MCF 10A (cell line): ENCODE results near the gene PIP4K2B. TPM values are rescaled to one million over a fixed set of nuclear protein-coding genes. Genes with fewer than 3 reads are reported as not detected.

Experiments
- BruUV-seq: library from RNA; stranded (reverse); fragments of 400-500 nt; replicated peaks from 2 replicates; lab custom pipeline; 2021; lab: Mats Ljungman, UMichigan
- CTCF ChIA-PET: fragments of 300-600 bp; sonication (Branson Sonifier 250); formaldehyde crosslinking; extraction: SDS; loops from one replicate; lab custom pipeline; 2021; ENCODE audit warnings: antibody characterized with exemption, inconsistent platforms; lab: Yijun Ruan, JAX
- POLR2A ChIA-PET: fragments of 300-600, 350-650 bp; sonication (Branson Sonifier 250); formaldehyde crosslinking; extraction: SDS; loops from one replicate; lab custom pipeline; 2020; ENCODE audit warnings: antibody characterized with exemption, inconsistent platforms; lab: Yijun Ruan, JAX
- DNase-seq: peaks from one replicate; pipeline ENCODE4 v3.0.0-alpha.2; 2018; ENCODE audit not compliant: unreplicated experiment
- H3K27ac Mint-ChIP-seq: one replicate; pipeline ENCODE4 v1.8.0; 2022; ENCODE audit warnings: mild to moderate bottlenecking, low read depth, mixed read lengths; ENCODE audit not compliant: unreplicated experiment
- H3K27me3 Mint-ChIP-seq: one replicate; pipeline ENCODE4 v1.8.0; 2022; ENCODE audit warnings: mixed read lengths; ENCODE audit not compliant: insufficient read depth, unreplicated experiment
- H3K36me3 Mint-ChIP-seq: one replicate; pipeline ENCODE4 v1.8.0; 2022; ENCODE audit warnings: mild to moderate bottlenecking, moderate library complexity, mixed read lengths; ENCODE audit not compliant: insufficient read depth, unreplicated experiment
- H3K4me1 Mint-ChIP-seq: one replicate; pipeline ENCODE4 v1.8.0; 2022; ENCODE audit warnings: mixed read lengths; ENCODE audit not compliant: insufficient read depth, unreplicated experiment
- H3K4me3 Mint-ChIP-seq: one replicate; pipeline ENCODE4 v1.8.0; 2022; ENCODE audit warnings: mild to moderate bottlenecking, moderate library complexity, mixed read lengths; ENCODE audit not compliant: unreplicated experiment
- H3K9me3 Mint-ChIP-seq: one replicate; pipeline ENCODE4 v1.8.0; 2022; ENCODE audit warnings: mixed read lengths; ENCODE audit not compliant: unreplicated experiment
- CTCF ChIP-seq: fragments of 200-600 bp; IDR thresholded peaks from one replicate; pipeline ENCODE4 v1.8.0; 2022; ENCODE audit warnings: antibody characterized with exemption, mild to moderate bottlenecking; ENCODE audit not compliant: unreplicated experiment
- intact Hi-C: fragments of 100-400 bp; cut with micrococcal nuclease; formaldehyde crosslinking; loops from 2 replicates; pipeline ENCODE4 v1.14.1; 2022
- total RNA-seq: library from RNA; stranded (reverse); gene quantifications from 2 replicates; pipeline ENCODE4 v1.2.3, GENCODE V29; 2022

The PIP4K2B gene
- total RNA-seq, 1 experiment from 2014 or later = 27.4 TPM

GRCh38 chr17:38732376-38733281 is 66.7 kb downstream of the PIP4K2B start:
- intact Hi-C loops = no loop called here
- no TSS peak for BruUV-seq

GRCh38 chr17:38731526-38732294 is 67.6 kb downstream of the PIP4K2B start:
- no peaks in the 10 kb centered on the region for H3K27me3 Mint-ChIP-seq
- peak overlapping the region; percentile 87 for H3K4me3 Mint-ChIP-seq
- no TSS peak for BruUV-seq
- H3K27ac Mint-ChIP-seq = no peak overlapping the region
- POLR2A ChIA-PET = interaction anchor here (0.6 to 3.2 kb wide), 8 partner anchors 12 to 122 kb away, joined by 3 to 46 read pairs (median 8); partner anchors contain the start of genes MLLT6, PSMB3 and RPL23
- CTCF ChIA-PET = interaction anchor here (0.5 to 6.0 kb wide), 11 partner anchors 8 to 443 kb away, joined by 3 to 37 read pairs (median 5); no protein-coding TSS in a partner anchor
- no peak for DNase-seq
- H3K4me1 Mint-ChIP-seq = peaks cover 18% of the 10 kb centered on the region
- no peak for TF ChIP-seq CTCF
- H3K9me3 Mint-ChIP-seq = no peaks in the 10 kb centered on the region
- peaks cover 45% of the 10 kb centered on the region for H3K36me3 Mint-ChIP-seq
- intact Hi-C loops = no loop called here

More at GRCh38 chr17:38732376-38733281, 66.7 kb downstream of the PIP4K2B start:
- DNase-seq = no peak
- Mint-ChIP-seq H3K9me3 (no peaks in the 10 kb centered on the region), H3K27me3 (no peaks in the 10 kb centered on the region), H3K36me3 (peaks cover 54% of the 10 kb centered on the region), H3K4me1 (peaks cover 18% of the 10 kb centered on the region), H3K27ac (no peak overlapping the region), H3K4me3 (peak overlapping the region; percentile 87)
- POLR2A ChIA-PET = interaction anchor here (1.5 to 3.2 kb wide), 2 partner anchors 18 to 55 kb away, joined by 4 to 46 read pairs; partner anchors contain the start of gene PSMB3
- CTCF ChIA-PET = interaction anchor here (1.5 to 6.0 kb wide), 3 partner anchors 12 to 65 kb away, joined by 5 to 45 read pairs (median 37); no protein-coding TSS in a partner anchor
- no peak for TF ChIP-seq CTCF

GRCh38 chr17:38730526-38731379 is 68.6 kb downstream of the PIP4K2B start:
- no peak for TF ChIP-seq CTCF
- Mint-ChIP-seq H3K4me1 (peaks cover 18% of the 10 kb centered on the region), H3K4me3 (peak overlapping the region; percentile 87), H3K27me3 (no peaks in the 10 kb centered on the region), H3K27ac (peak overlapping the region; percentile 87), H3K36me3 (peaks cover 35% of the 10 kb centered on the region), H3K9me3 (no peaks in the 10 kb centered on the region)
- DNase-seq = peak; percentile 83
- BruUV-seq = TSS peak; percentile 8
- ChIA-PET POLR2A (interaction anchor here (0.6 to 3.2 kb wide), 11 partner anchors 10 to 123 kb away, joined by 3 to 46 read pairs (median 4); partner anchors contain the start of genes MLLT6, PSMB3 and RPL23), CTCF (interaction anchor here (0.6 to 2.1 kb wide), 15 partner anchors 9 to 444 kb away, joined by 3 to 13 read pairs (median 4); no protein-coding TSS in a partner anchor)
- intact Hi-C loops = loop anchor here (1.0 kb wide), 1 partner anchor 53 kb away; no protein-coding TSS in a partner anchor
